Breast epithelium (tissue), 3 donors: ENCODE results near the gene MYLK.

Source experiments
- CTCF ChIP-seq, 3 donors: fragments of 450-650 bp; IDR thresholded peaks; one replicate each; pipeline ENCODE4 v1.5.1; 2016 to 2017; ENCODE audit warnings: antibody characterized with exemption in 3 of 3, mild to moderate bottlenecking in 3 of 3, moderate library complexity in 3 of 3
- POLR2A ChIP-seq: fragments of 450-650 bp; IDR thresholded peaks from one replicate; pipeline ENCODE4 v1.6.1; 2016; ENCODE audit warnings: antibody characterized with exemption, mild to moderate bottlenecking, moderate library complexity
- POLR2AphosphoS5 ChIP-seq, 3 donors: sonication (generic); formaldehyde crosslinking; IDR thresholded peaks; one replicate each; pipeline ENCODE4 v1.6.1; 2017; ENCODE audit warnings: antibody characterized with exemption in 3 of 3

GRCh38 chr3:123611082-123611481 is 273.1 kb downstream of the MYLK start:
- TF ChIP-seq CTCF (IDR thresholded peaks at IDR 0.05) (no peak), POLR2AphosphoS5 (IDR thresholded peaks at IDR 0.05) (no peak), POLR2A (no peak)
